ENCODE measurements around the gene RUFY3. TPM values are rescaled to one million over a fixed set of nuclear protein-coding genes. Genes with fewer than 3 reads are reported as not detected.

Gene RUFY3
- total RNA-seq, 1 experiment from 2014 or later: 25.1 TPM

DNA sequence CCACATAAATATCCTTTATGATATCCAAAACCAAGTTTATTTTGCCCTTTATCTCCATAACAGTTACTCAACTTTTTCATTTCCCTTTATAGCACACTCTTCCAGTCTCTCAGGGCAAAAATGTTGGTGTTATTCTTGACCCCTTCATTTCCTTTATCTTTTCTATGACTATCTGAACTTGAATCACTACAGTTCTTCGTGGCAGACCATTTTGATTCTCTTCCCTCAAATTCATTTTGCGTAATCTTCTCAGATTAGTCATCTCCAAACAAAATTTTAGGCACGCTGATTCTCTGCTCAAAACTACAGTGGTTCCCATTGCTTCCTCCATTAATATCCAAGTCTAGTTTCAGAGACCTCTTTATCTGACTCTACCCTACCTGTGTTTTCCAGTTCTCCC lies 26.1 kb downstream of the RUFY3 start:
- intact Hi-C loops (cut with micrococcal nuclease; ENCODE audit: unreplicated experiment): no loop called here
- POLR2A ChIA-PET (ENCODE audit: low non-redundant PET): no interaction called here
- Histone ChIP-seq H3K4me3 (ENCODE audit: low read depth, low read length, poor library complexity, severe bottlenecking) (no peak overlapping the region), H3K9me3 (ENCODE audit: low read depth, low read length, poor library complexity, severe bottlenecking) (no peaks in the 10 kb centered on the region), H3K27me3 (replicated peaks; ENCODE audit: insufficient read depth, low read depth, low read length, poor library complexity) (no peaks in the 10 kb centered on the region), H3K36me3 (ENCODE audit: insufficient read depth, low read length, poor library complexity, severe bottlenecking) (no peaks in the 10 kb centered on the region), H3K27ac (ENCODE audit: low read depth, low read length, poor library complexity, severe bottlenecking) (no peak overlapping the region), H3K4me1 (ENCODE audit: insufficient read depth, low read length, poor library complexity, severe bottlenecking) (no peaks in the 10 kb centered on the region)
- TF ChIP-seq, protein P1, sequence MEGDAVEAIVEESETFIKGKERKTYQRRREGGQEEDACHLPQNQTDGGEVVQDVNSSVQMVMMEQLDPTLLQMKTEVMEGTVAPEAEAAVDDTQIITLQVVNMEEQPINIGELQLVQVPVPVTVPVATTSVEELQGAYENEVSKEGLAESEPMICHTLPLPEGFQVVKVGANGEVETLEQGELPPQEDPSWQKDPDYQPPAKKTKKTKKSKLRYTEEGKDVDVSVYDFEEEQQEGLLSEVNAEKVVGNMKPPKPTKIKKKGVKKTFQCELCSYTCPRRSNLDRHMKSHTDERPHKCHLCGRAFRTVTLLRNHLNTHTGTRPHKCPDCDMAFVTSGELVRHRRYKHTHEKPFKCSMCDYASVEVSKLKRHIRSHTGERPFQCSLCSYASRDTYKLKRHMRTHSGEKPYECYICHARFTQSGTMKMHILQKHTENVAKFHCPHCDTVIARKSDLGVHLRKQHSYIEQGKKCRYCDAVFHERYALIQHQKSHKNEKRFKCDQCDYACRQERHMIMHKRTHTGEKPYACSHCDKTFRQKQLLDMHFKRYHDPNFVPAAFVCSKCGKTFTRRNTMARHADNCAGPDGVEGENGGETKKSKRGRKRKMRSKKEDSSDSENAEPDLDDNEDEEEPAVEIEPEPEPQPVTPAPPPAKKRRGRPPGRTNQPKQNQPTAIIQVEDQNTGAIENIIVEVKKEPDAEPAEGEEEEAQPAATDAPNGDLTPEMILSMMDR (conservative IDR thresholded peaks at IDR 0.05; ENCODE audit: low read depth, low read length): no peak
- no peak for TF ChIP-seq EZH2 (IDR thresholded peaks at IDR 0.05; ENCODE audit: borderline replicate concordance, low read depth, low read length, poor library complexity, severe bottlenecking)
- no TSS peak for BruUV-seq (replicated peaks)
- DNase-seq (ENCODE audit: low spot score): no peak
- CTCF ChIA-PET: no interaction called here

DNA sequence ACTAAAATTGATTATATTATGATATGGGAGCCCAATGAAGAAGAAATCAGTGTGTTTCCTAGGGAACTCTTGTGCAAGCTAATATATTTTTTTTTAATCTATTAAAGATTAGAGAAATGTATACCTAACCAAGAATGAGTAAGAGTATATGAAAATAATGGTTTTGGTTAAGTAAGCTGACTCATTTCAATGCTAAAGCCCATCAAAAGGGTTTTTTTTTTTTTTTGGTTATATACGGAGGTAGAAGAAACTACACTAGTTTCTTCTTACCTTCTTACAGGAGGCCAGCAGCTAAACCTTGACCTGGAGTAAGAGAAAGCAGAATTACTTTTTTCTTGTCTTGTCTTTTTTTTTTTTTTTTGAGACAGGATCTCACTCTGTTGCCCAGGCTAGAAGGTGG lies 27.5 kb downstream of the RUFY3 start:
- H3K27me3 ChIP-seq (replicated peaks; ENCODE audit: insufficient read depth, low read depth, low read length, poor library complexity): no peaks in the 10 kb centered on the region
- no TSS peak for BruUV-seq (replicated peaks)
- no peak overlapping the region for H3K27ac ChIP-seq (ENCODE audit: low read depth, low read length, poor library complexity, severe bottlenecking)
- no peak for DNase-seq (ENCODE audit: low spot score)
- no peaks in the 10 kb centered on the region for H3K36me3 ChIP-seq (ENCODE audit: insufficient read depth, low read length, poor library complexity, severe bottlenecking)
- POLR2A ChIA-PET (ENCODE audit: low non-redundant PET): no interaction called here
- H3K4me3 ChIP-seq (ENCODE audit: low read depth, low read length, poor library complexity, severe bottlenecking): no peak overlapping the region
- intact Hi-C loops (cut with micrococcal nuclease; ENCODE audit: unreplicated experiment): no loop called here
- H3K9me3 ChIP-seq (ENCODE audit: low read depth, low read length, poor library complexity, severe bottlenecking): no peaks in the 10 kb centered on the region
- no peak for TF ChIP-seq EZH2 (IDR thresholded peaks at IDR 0.05; ENCODE audit: borderline replicate concordance, low read depth, low read length, poor library complexity, severe bottlenecking)
- TF ChIP-seq, protein P1 (conservative IDR thresholded peaks at IDR 0.05; ENCODE audit: low read depth, low read length): no peak
- H3K4me1 ChIP-seq (ENCODE audit: insufficient read depth, low read length, poor library complexity, severe bottlenecking): no peaks in the 10 kb centered on the region
- CTCF ChIA-PET: no interaction called here

DNA sequence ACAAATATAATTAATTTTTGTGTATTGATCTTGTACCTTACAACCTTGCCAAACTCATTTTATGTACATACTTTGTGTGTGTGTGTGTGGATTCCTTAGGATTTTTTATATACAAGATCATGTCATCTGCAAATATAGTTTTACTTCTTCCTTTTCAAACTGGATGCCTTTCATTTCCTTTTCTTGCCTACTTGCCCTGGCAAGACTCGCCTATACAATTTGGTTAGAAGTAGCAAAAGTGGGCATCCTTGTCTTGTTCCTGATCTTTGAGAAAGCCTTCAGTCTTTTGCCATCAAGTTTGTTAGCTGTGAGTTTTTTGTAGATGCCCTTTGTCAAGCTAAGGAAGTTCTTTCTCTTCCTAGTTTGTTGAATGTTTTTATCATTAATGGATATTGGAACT lies 30.5 kb downstream of the RUFY3 start:
- no peaks in the 10 kb centered on the region for H3K36me3 ChIP-seq (ENCODE audit: insufficient read depth, low read length, poor library complexity, severe bottlenecking)
- no peak for TF ChIP-seq EZH2 (IDR thresholded peaks at IDR 0.05; ENCODE audit: borderline replicate concordance, low read depth, low read length, poor library complexity, severe bottlenecking)
- TF ChIP-seq, protein P1 (conservative IDR thresholded peaks at IDR 0.05; ENCODE audit: low read depth, low read length): no peak
- H3K27ac ChIP-seq (ENCODE audit: low read depth, low read length, poor library complexity, severe bottlenecking): no peak overlapping the region
- no peaks in the 10 kb centered on the region for H3K27me3 ChIP-seq (replicated peaks; ENCODE audit: insufficient read depth, low read depth, low read length, poor library complexity)
- CTCF ChIA-PET: no interaction called here
- POLR2A ChIA-PET (ENCODE audit: low non-redundant PET): no interaction called here
- H3K9me3 ChIP-seq (ENCODE audit: low read depth, low read length, poor library complexity, severe bottlenecking): no peaks in the 10 kb centered on the region
- no peak overlapping the region for H3K4me3 ChIP-seq (ENCODE audit: low read depth, low read length, poor library complexity, severe bottlenecking)
- no peak for DNase-seq (ENCODE audit: low spot score)
- no TSS peak for BruUV-seq (replicated peaks)
- intact Hi-C loops (cut with micrococcal nuclease; ENCODE audit: unreplicated experiment): no loop called here
- H3K4me1 ChIP-seq (ENCODE audit: insufficient read depth, low read length, poor library complexity, severe bottlenecking): no peaks in the 10 kb centered on the region

Measured in A673 (cell line).